ENCODE measurements around the gene CTAG1A.
"Not testable (repeated sequence)": the region's sequence is repeated elsewhere in the genome, so short reads cannot be mapped to it uniquely, and the experiment has no call there.

The CTAG1A gene

GRCh38 chrX:154602226-154602625, 17.3 kb downstream of the CTAG1A start:
- no peaks in the 10 kb centered on the region for H3K9me3 ChIP-seq
- TF ChIP-seq CTCF (IDR thresholded peaks at IDR 0.05): no peak

GRCh38 chrX:154602766-154603437, 18.0 kb downstream of the CTAG1A start:
- H3K4me1 ChIP-seq (ENCODE audit: control insufficient read depth in 1 of 2, insufficient read depth in 1 of 2, low read depth in 1 of 2, low read length in 1 of 2): no peaks in the 10 kb centered on the region
- H3K9me3 ChIP-seq: no peaks in the 10 kb centered on the region
- no peak overlapping the region for H3K27ac ChIP-seq
- no peaks in the 10 kb centered on the region for H3K36me3 ChIP-seq
- TF ChIP-seq CTCF (IDR thresholded peaks at IDR 0.05): no peak
- no peaks in the 10 kb centered on the region for H3K27me3 ChIP-seq
- H3K4me3 ChIP-seq (ENCODE audit: low read depth in 1 of 2, low read length in 1 of 2): no peak overlapping the region

More at GRCh38 chrX:154602226-154602625, 17.3 kb downstream of the CTAG1A start:
- Histone ChIP-seq H3K4me3 (ENCODE audit: low read depth in 1 of 2, low read length in 1 of 2) (no peak overlapping the region), H3K4me1 (ENCODE audit: control insufficient read depth in 1 of 2, insufficient read depth in 1 of 2, low read depth in 1 of 2, low read length in 1 of 2) (no peaks in the 10 kb centered on the region), H3K27ac (no peak overlapping the region), H3K27me3 (no peaks in the 10 kb centered on the region), H3K36me3 (no peaks in the 10 kb centered on the region)

- H3K4me1 ChIP-seq (ENCODE audit: control insufficient read depth in 1 of 2, insufficient read depth in 1 of 2, low read depth in 1 of 2, low read length in 1 of 2): no peaks in the 10 kb centered on the region
- no peaks in the 10 kb centered on the region for H3K9me3 ChIP-seq
- H3K27ac ChIP-seq: no peak overlapping the region
- H3K27me3 ChIP-seq: no peaks in the 10 kb centered on the region
- H3K36me3 ChIP-seq: no peaks in the 10 kb centered on the region
- no peak for TF ChIP-seq CTCF (IDR thresholded peaks at IDR 0.05)
- no peak overlapping the region for H3K4me3 ChIP-seq (ENCODE audit: low read depth in 1 of 2, low read length in 1 of 2)
Measured at GRCh38 chrX:154603438-154604430, 18.8 kb downstream of the CTAG1A start.

- Histone ChIP-seq H3K27me3 (no peaks in the 10 kb centered on the region), H3K9me3 (no peaks in the 10 kb centered on the region), H3K36me3 (no peaks in the 10 kb centered on the region), H3K4me3 (ENCODE audit: low read depth in 1 of 2, low read length in 1 of 2) (no peak overlapping the region), H3K27ac (no peak overlapping the region), H3K4me1 (ENCODE audit: control insufficient read depth in 1 of 2, insufficient read depth in 1 of 2, low read depth in 1 of 2, low read length in 1 of 2) (no peaks in the 10 kb centered on the region)
- TF ChIP-seq CTCF (IDR thresholded peaks at IDR 0.05): no peak
Measured at GRCh38 chrX:154605566-154605965, 20.6 kb downstream of the CTAG1A start.

- TF ChIP-seq CTCF (IDR thresholded peaks at IDR 0.05): no peak
- Histone ChIP-seq H3K36me3 (no peaks in the 10 kb centered on the region), H3K27ac (no peak overlapping the region), H3K4me1 (ENCODE audit: control insufficient read depth in 1 of 2, insufficient read depth in 1 of 2, low read depth in 1 of 2, low read length in 1 of 2) (no peaks in the 10 kb centered on the region), H3K4me3 (ENCODE audit: low read depth in 1 of 2, low read length in 1 of 2) (no peak overlapping the region), H3K9me3 (no peaks in the 10 kb centered on the region), H3K27me3 (no peaks in the 10 kb centered on the region)
Measured at GRCh38 chrX:154607370-154607769, 22.4 kb downstream of the CTAG1A start.

- not testable (repeated sequence) for H3K4me1 ChIP-seq (ENCODE audit: control insufficient read depth in 1 of 2, insufficient read depth in 1 of 2, low read depth in 1 of 2, low read length in 1 of 2); H3K36me3 ChIP-seq; H3K27ac ChIP-seq; H3K27me3 ChIP-seq; H3K4me3 ChIP-seq (ENCODE audit: low read depth in 1 of 2, low read length in 1 of 2); H3K9me3 ChIP-seq
Measured at GRCh38 chrX:154607976-154608375, 23.0 kb downstream of the CTAG1A start.

- not testable (repeated sequence) for H3K4me3 ChIP-seq (ENCODE audit: low read depth in 1 of 2, low read length in 1 of 2); H3K4me1 ChIP-seq (ENCODE audit: control insufficient read depth in 1 of 2, insufficient read depth in 1 of 2, low read depth in 1 of 2, low read length in 1 of 2); H3K27ac ChIP-seq; H3K27me3 ChIP-seq; H3K36me3 ChIP-seq; H3K9me3 ChIP-seq
Measured at GRCh38 chrX:154608823-154609222, 23.9 kb downstream of the CTAG1A start.

- not testable (repeated sequence) for H3K27me3 ChIP-seq; H3K36me3 ChIP-seq; H3K4me3 ChIP-seq (ENCODE audit: low read depth in 1 of 2, low read length in 1 of 2); H3K27ac ChIP-seq; H3K9me3 ChIP-seq; H3K4me1 ChIP-seq (ENCODE audit: control insufficient read depth in 1 of 2, insufficient read depth in 1 of 2, low read depth in 1 of 2, low read length in 1 of 2)
Measured at GRCh38 chrX:154611146-154611545, 26.2 kb downstream of the CTAG1A start.

Data from neutrophil (primary cell).